Right lobe of liver (tissue), 4 donors: Measurements from ENCODE around the gene DDX25.

Source experiments
- CTCF ChIP-seq, 4 donors: fragments of 200-600 bp in 3 of 4; fragments of 450-650 bp in 1 of 4; IDR thresholded peaks; one replicate each; pipeline versions ENCODE4 v1.5.1 to v1.8.0; 2016 to 2022; ENCODE audit warnings: antibody characterized with exemption in 4 of 4, mild to moderate bottlenecking in 2 of 4
- POLR2A ChIP-seq: fragments of 450-650 bp; IDR thresholded peaks from one replicate; pipeline ENCODE4 v1.6.1; 2017; ENCODE audit warnings: antibody characterized with exemption, mild to moderate bottlenecking
- donor health status: DM: no; HTN: no; CAD: no.
- donor health status: DM: no; HTN: no; CAD: no.
- donor health status: DM: no; HTN: yes; CAD: no.

GRCh38 chr11:125869521-125869920 lies 34.8 kb upstream of the DDX25 start:
- TF ChIP-seq POLR2A (no peak), CTCF (IDR thresholded peaks at IDR 0.05) (no peak)
